ENCODE results near the gene FGGY. TPM values are rescaled to one million over a fixed set of nuclear protein-coding genes. Genes with fewer than 3 reads are reported as not detected.
"Not testable (repeated sequence)": the region's sequence is repeated elsewhere in the genome, so short reads cannot be mapped to it uniquely, and the experiment has no call there.

The FGGY gene
- polyA plus RNA-seq, 12 donors = 8.5 to 16.8 (median 13.8) TPM; not detected in 1

GRCh38 chr1:59480188-59480888 is 183.4 kb downstream of the FGGY start:
- no peak for DNase-seq

GRCh38 chr1:59481881-59482505 is 185.1 kb downstream of the FGGY start:
- DNase-seq = no peak

- DNase-seq = peak; percentile 51
Measured at GRCh38 chr1:59482986-59483385, 186.1 kb downstream of the FGGY start.

GRCh38 chr1:59484096-59484495 is 187.2 kb downstream of the FGGY start:
- DNase-seq = no peak

- no peak for DNase-seq
Measured at GRCh38 chr1:59485171-59485570, 188.3 kb downstream of the FGGY start.

- no peak for DNase-seq
Measured at GRCh38 chr1:59485949-59486348, 189.1 kb downstream of the FGGY start.

GRCh38 chr1:59486615-59487014 is 189.7 kb downstream of the FGGY start:
- no peak for DNase-seq

- no peak for DNase-seq
Measured at GRCh38 chr1:59487335-59488031, 190.6 kb downstream of the FGGY start.

GRCh38 chr1:59492500-59492899 is 195.6 kb downstream of the FGGY start:
- no peak for DNase-seq

- no peak for DNase-seq
Measured at GRCh38 chr1:59494145-59494833, 197.4 kb downstream of the FGGY start.

- DNase-seq = not testable (repeated sequence)
Measured at GRCh38 chr1:59496156-59496555, 199.3 kb downstream of the FGGY start.

GRCh38 chr1:59497616-59498015 is 200.7 kb downstream of the FGGY start:
- DNase-seq = no peak

- no peak for DNase-seq
Measured at GRCh38 chr1:59498640-59499039, 201.7 kb downstream of the FGGY start.

GRCh38 chr1:59499273-59499942 is 202.5 kb downstream of the FGGY start:
- no peak for DNase-seq

- no peak for DNase-seq
Measured at GRCh38 chr1:59499943-59500569, 203.2 kb downstream of the FGGY start.

- no peak for DNase-seq
Measured at GRCh38 chr1:59500950-59501742, 204.3 kb downstream of the FGGY start.

GRCh38 chr1:59502009-59502691 is 205.3 kb downstream of the FGGY start:
- DNase-seq = no peak

GRCh38 chr1:59504276-59504675 is 207.4 kb downstream of the FGGY start:
- no peak for DNase-seq

GRCh38 chr1:59505596-59506028 is 208.7 kb downstream of the FGGY start:
- DNase-seq = no peak

GRCh38 chr1:59506952-59507351 is 210.1 kb downstream of the FGGY start:
- DNase-seq = no peak
